ENCODE measurements around the gene GATA5. TPM values are rescaled to one million over a fixed set of nuclear protein-coding genes. Genes with fewer than 3 reads are reported as not detected.

The GATA5 gene
- total RNA-seq, 1 experiment from 2014 or later: 1.4 TPM

- Mint-ChIP-seq H3K27me3 (ENCODE audit: low read depth) (no peaks in the 10 kb centered on the region), H3K36me3 (no peaks in the 10 kb centered on the region), H3K9me3 (no peaks in the 10 kb centered on the region), H3K27ac (no peak overlapping the region; the same call in 1 of the 2 replicates), H3K4me3 (no peak overlapping the region), H3K4me1 (no peaks in the 10 kb centered on the region)
- ChIA-PET POLR2A (interaction anchor here (0.5 kb wide), 2 partner anchors 15 to 274 kb away, joined by 3 read pairs; no protein-coding TSS in a partner anchor), CTCF (interaction anchor here (0.9 kb wide), 1 partner anchor 36 kb away, joined by 5 read pairs; no protein-coding TSS in a partner anchor)
- DNase-seq (ENCODE audit: low spot score) (no peak), ATAC-seq (no peak)
- TF ChIP-seq SMAD3 (CRISPR knock-in tag; IDR thresholded peaks at IDR 0.05; ENCODE audit: borderline replicate concordance): no peak
- no peak for TF ChIP-seq NR2C2 (CRISPR knock-in tag; IDR thresholded peaks at IDR 0.05)
- TF ChIP-seq ATF2 (CRISPR knock-in tag; IDR thresholded peaks at IDR 0.05; ENCODE audit: borderline replicate concordance, low read depth): no peak
- TF ChIP-seq SMAD4 (CRISPR knock-in tag; IDR thresholded peaks at IDR 0.05): no peak
- TF ChIP-seq KAT7 (CRISPR knock-in tag; IDR thresholded peaks at IDR 0.05; ENCODE audit: borderline replicate concordance): no peak
Measured at GRCh38 chr20:62463651-62464424, 12.0 kb downstream of the GATA5 start.

GRCh38 chr20:62462976-62463592 lies 12.7 kb downstream of the GATA5 start:
- DNase-seq (ENCODE audit: low spot score): no peak
- Mint-ChIP-seq H3K27me3 (ENCODE audit: low read depth) (no peaks in the 10 kb centered on the region), H3K4me1 (peaks cover 4% of the 10 kb centered on the region; the same call in 1 of the 2 replicates), H3K36me3 (no peaks in the 10 kb centered on the region), H3K9me3 (no peaks in the 10 kb centered on the region), H3K27ac (no peak overlapping the region), H3K4me3 (no peak overlapping the region)
- CTCF ChIA-PET: interaction anchor here (0.9 kb wide), 1 partner anchor 37 kb away, joined by 5 read pairs; no protein-coding TSS in a partner anchor
- POLR2A ChIA-PET: interaction anchor here (0.5 kb wide), 1 partner anchor 274 kb away, joined by 3 read pairs; no protein-coding TSS in a partner anchor
- no peak for ATAC-seq
- no peak for TF ChIP-seq FOXP4 (CRISPR knock-in tag; IDR thresholded peaks at IDR 0.05)

GRCh38 chr20:62461834-62462233 lies 14.0 kb downstream of the GATA5 start:
- ATAC-seq (no peak), DNase-seq (ENCODE audit: low spot score) (no peak)
- H3K27ac Mint-ChIP-seq: no peak overlapping the region
- ChIA-PET CTCF (no interaction called here), POLR2A (no interaction called here)
- peaks cover 5% of the 10 kb centered on the region; the same call in 1 of the 2 replicates for H3K4me1 Mint-ChIP-seq
- H3K9me3 Mint-ChIP-seq: no peaks in the 10 kb centered on the region
- H3K27me3 Mint-ChIP-seq (ENCODE audit: low read depth): no peaks in the 10 kb centered on the region
- no peak overlapping the region for H3K4me3 Mint-ChIP-seq
- no peaks in the 10 kb centered on the region for H3K36me3 Mint-ChIP-seq
- TF ChIP-seq ZNF138 (CRISPR knock-in tag; conservative IDR thresholded peaks at IDR 0.05) (no peak), ATF3 (CRISPR knock-in tag; conservative IDR thresholded peaks at IDR 0.05) (no peak), ZMAT4 (CRISPR knock-in tag; IDR thresholded peaks at IDR 0.05) (no peak), RORB (CRISPR knock-in tag; IDR thresholded peaks at IDR 0.05) (no peak), TEAD4 (CRISPR knock-in tag; IDR thresholded peaks at IDR 0.05) (no peak), USF1 (CRISPR knock-in tag; IDR thresholded peaks at IDR 0.05) (no peak), ARID4B (CRISPR knock-in tag; IDR thresholded peaks at IDR 0.05; ENCODE audit: borderline replicate concordance) (no peak), CREM (CRISPR knock-in tag; IDR thresholded peaks at IDR 0.05) (no peak), PREB (CRISPR knock-in tag; IDR thresholded peaks at IDR 0.05; ENCODE audit: borderline replicate concordance) (no peak), E2F4 (CRISPR knock-in tag; IDR thresholded peaks at IDR 0.05; ENCODE audit: borderline replicate concordance, low read depth) (no peak), EMX1 (CRISPR knock-in tag; IDR thresholded peaks at IDR 0.05) (no peak)

All from WTC11 (cell line).